HT1080 (cell line): ENCODE measurements around the gene PRKN. TPM values are rescaled to one million over a fixed set of nuclear protein-coding genes. Genes with fewer than 3 reads are reported as not detected.
"Not testable (repeated sequence)": the region's sequence is repeated elsewhere in the genome, so short reads cannot be mapped to it uniquely, and the experiment has no call there.

Experiments
- DNase-seq: peaks from one replicate; pipeline ENCODE4 v3.0.0-alpha.2; 2015; ENCODE audit warnings: low read depth
- total RNA-seq: library from RNA; depleted of rRNA; stranded (reverse); fragments of >200 nt; shearing (Covaris generic); gene quantifications from 2 replicates; pipeline ENCODE4 v1.2.3, GENCODE V29; 2014

PRKN gene
- total RNA-seq, 1 experiment from 2014 or later = not detected

DNA sequence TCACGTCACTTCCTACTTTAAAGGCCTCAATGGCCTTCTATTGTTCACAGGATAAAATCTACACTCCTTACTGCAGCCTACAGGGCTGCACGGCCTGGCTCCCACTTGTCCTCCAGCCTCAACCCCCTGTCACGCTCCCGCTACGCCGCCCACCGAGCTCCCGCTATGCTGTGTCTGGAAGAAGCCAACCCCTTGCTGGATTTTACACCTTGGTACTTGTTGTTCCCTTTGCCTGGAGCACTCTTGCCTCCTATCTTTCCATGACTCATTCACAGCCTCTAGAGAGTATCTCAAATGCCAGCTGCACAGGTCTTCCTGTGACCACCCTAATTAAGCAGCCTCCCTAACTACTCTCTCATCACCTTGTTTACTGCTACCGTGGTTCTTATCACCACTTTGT lies 259.9 kb downstream of the PRKN start:
- no peak for DNase-seq

DNA sequence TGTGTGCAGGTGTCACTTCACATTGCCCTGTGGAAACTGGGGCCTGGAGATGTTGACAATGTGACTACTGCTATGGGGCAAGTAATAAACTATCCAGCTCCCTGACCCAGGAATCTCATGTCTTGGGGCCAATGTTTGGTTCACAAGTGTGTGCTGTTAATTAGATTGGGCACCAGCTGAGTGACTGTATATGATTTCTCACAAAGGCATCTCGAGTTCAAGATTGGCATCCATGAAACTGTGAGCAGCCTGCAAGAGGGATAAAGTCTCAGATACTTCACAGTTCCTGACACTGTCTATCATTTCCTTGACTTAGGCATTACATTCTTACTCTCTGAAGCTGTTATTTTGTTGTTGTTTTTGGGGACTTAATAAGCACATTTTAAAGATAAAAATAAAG lies 264.0 kb downstream of the PRKN start:
- no peak for DNase-seq

- no peak for DNase-seq
These were observed 267.6 kb downstream of the PRKN start for GRCh38 chr6:162459985-162460384.

- no peak for DNase-seq
These were observed 277.2 kb downstream of the PRKN start for GRCh38 chr6:162450358-162450757.

DNA sequence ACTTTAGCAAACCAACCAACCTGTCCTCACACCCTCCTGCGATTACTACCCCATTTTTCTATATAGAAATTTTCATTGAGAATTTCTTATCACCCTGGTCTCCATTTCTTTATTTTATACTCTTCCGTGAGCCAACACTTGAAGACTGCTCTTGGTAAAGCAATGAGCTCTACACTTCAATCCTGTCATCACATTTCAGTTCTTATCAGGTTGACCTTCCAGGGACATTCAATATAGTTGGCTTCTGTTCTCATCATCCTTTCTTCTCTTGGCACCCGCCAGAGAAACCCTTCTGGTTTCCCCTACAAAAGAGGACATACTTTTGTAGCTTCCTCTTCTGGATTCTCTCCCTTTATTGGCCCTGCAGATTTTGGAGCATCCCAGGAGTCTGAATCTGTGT lies 279.3 kb downstream of the PRKN start:
- no peak for DNase-seq

DNA sequence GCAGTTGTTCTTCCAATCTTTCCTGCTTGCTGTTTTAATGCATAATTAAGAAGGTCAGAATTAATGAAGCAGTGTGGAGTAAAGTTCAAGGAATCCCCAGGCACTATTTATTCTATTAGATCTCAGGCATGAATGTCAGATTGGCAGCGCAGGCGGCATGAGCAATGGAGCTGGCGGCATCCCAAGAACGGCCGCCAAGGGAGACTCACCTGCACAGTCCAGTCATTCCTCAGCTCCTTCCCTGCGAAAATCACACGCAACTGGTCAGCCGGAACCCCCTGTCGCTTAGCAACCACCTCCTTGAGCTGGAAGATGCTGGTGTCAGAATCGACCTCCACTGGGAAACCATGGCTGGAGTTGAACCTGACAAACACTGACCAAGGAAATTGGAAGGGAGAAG lies 284.5 kb downstream of the PRKN start:
- peak; percentile 48 for DNase-seq

DNA sequence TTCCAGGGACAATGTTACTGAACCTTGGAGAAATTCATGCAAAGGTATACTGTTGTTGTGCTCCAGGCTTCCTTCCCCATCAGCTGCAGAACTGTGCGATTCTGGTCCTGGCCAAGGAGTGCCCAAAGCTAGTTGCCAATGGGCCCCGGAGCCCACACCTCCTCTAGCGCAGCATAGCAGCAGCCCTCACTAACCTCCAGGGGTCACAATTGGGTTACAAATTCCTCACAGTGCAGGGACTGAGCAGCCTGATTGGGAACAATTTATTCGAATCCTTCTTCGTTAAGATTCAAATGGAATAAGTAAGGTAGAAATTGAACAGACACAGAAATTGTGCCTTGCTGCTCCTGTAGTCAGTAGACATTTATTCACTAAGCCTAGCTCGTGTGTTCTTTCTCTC lies 284.9 kb downstream of the PRKN start:
- peak; percentile 26 for DNase-seq

DNA sequence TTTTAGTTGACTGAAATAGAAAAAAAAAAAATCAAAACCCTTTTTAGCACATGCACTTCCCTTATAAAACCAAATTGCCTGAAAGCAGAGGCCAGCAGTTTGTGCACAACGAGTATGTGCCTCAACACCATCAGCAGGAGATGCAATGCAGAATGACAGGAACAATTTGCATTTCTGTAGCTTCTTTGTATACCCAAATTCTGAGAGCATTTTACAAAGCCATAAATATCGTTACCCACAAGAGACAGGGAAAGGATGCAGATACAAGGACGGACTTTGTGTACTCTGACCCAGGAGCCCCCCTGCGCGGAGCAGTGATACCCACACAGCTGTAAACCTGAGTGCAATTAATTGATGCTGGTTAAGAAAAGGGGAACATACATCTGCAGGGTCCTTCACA lies 285.6 kb downstream of the PRKN start:
- DNase-seq = no peak

- DNase-seq = no peak
These were observed 288.6 kb downstream of the PRKN start for GRCh38 chr6:162438980-162439379.

- no peak for DNase-seq
These were observed 292.5 kb downstream of the PRKN start for GRCh38 chr6:162435071-162435470.

DNA sequence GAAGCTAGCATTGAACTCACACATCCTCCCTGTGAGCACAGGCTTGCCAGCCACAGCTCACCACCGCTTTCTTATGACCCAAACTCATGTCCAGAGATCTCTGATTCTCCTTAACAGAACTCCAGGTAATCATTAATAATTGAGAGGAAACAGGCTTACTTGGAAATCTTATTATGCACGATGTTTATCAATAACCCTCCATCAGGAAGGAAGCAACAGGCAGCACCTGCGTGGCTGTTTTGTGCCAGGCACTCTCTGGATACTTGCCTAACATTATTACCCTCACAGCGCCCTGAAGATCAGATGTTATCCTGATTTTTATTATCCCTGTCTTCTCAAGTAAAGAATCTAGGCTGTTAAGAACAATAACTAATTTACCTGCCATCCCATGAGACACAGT lies 306.6 kb downstream of the PRKN start:
- no peak for DNase-seq

DNA sequence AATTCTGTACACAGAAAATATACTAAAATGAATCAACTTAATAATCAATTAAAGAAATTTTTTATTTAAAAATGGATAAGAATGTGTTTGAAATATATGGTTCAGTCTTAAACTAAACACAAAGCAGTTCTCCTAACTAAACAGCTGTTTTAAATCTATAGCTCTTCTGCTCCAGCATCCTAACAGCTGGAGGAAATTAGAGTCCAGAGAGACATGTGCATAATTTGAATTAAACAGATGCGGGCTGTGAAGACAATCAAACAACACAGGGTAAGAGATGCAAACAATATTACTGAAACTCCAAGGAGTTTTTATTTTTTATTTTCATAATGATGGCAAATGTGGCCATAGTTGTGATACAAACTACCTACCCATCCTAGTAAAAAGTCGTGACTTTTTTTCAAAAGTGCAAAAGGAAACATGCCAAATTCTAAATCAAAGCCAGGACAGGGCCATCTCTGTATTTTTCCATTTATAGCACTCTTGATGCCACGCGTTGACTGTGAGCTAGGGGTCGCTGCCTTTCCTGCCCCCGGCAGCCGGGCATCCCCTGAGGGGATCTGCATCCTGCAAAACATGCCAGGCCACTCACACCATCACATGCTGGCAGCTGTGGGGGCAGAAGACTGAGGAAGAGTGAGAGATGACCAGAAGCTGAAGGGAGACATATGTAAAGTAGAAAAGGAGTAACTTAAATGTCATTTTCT lies 310.6 kb downstream of the PRKN start:
- peak; percentile 3 for DNase-seq

GRCh38 chr6:162416307-162416706 lies 311.3 kb downstream of the PRKN start:
- no peak for DNase-seq

GRCh38 chr6:162409741-162410691 lies 317.6 kb downstream of the PRKN start:
- DNase-seq = no peak

- DNase-seq = no peak
These were observed 318.6 kb downstream of the PRKN start for GRCh38 chr6:162408826-162409535.

DNA sequence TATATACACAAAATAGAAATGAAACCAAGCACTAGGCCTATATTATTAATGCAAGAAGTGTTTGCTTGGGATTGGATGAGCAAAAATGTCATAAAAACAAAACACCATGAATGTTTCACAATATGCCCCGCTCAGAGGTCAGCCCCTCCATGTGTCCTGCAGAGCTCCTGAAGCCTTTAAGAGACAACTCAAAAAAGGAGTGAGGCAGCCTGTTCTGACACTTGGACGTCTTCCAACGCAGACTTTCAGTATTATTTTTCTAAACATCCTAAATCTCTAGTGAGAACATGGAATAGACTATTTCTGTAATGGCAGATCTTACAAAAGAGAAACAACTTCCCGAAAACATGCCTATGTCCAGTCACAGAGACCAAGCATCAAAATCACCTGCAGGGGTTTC lies 322.6 kb downstream of the PRKN start:
- no peak for DNase-seq

- DNase-seq = no peak
These were observed 324.5 kb downstream of the PRKN start for GRCh38 chr6:162403031-162403430.

GRCh38 chr6:162395181-162395580 lies 332.4 kb downstream of the PRKN start:
- DNase-seq = no peak

DNA sequence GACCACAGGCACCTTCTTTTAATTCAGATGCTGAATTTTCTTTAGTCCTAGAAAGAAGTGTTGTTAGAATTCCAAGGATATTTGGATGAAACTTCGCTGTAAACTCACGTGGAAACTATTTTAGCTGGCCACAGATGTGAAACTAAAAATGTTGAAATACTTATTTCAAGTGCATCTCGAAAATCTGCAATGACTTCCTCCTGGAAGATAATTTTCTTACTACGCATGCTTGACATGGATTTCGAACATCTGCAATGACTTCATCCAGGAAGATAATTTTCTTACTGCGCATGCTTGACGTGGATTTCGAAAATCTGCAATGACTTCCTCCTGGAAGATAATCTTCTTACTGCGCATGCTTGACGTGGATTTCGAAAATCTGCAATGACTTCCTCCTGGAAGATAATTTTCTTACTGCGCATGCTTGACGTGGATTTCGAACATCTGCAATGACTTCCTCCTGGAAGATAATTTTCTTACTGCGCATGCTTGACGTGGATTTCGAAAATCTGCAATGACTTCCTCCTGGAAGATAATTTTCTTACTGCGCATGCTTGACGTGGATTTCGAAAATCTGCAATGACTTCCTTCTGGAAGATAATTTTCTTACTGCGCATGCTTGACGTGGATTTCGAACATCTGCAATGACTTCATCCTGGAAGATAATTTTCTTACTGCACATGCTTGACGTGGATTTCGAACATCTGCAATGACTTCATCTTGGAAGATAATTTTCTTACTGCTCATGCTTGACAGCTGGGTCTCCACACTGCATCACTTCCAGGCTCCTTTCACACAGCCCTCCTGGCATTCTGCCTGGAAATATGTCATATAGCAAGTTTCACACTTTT lies 336.4 kb downstream of the PRKN start:
- not testable (repeated sequence) for DNase-seq

- no peak for DNase-seq
These were observed 338.1 kb downstream of the PRKN start for GRCh38 chr6:162389343-162390085.
